ENCODE results near the gene SLC44A1.

The SLC44A1 gene

GRCh38 chr9:105218673-105219072 is 25.8 kb upstream of the SLC44A1 start:
- Histone ChIP-seq H3K27ac (ENCODE audit: insufficient read depth, low read depth, low read length, poor library complexity, severe bottlenecking) (no peak overlapping the region), H3K36me3 (ENCODE audit: control insufficient read depth, insufficient read depth, low read length) (no peaks in the 10 kb centered on the region), H3K4me3 (ENCODE audit: insufficient read depth, low read depth, low read length) (no peak overlapping the region), H3K27me3 (ENCODE audit: control insufficient read depth, insufficient read depth, low read length, poor library complexity, severe bottlenecking) (no peaks in the 10 kb centered on the region), H3K4me1 (ENCODE audit: control insufficient read depth, insufficient read depth, low read length) (no peaks in the 10 kb centered on the region), H3K9me3 (ENCODE audit: control insufficient read depth, low read length) (no peaks in the 10 kb centered on the region)
- WGBS, 2 experiments: 94 to 96% methylated on average over 5 of the region's 5 CpGs

- no peak overlapping the region for H3K27ac ChIP-seq (ENCODE audit: insufficient read depth, low read depth, low read length, poor library complexity, severe bottlenecking)
- H3K4me1 ChIP-seq (ENCODE audit: control insufficient read depth, insufficient read depth, low read length): no peaks in the 10 kb centered on the region
- 100% methylated on average over 1 of the region's 1 CpG for WGBS, 2 experiments
- no peaks in the 10 kb centered on the region for H3K9me3 ChIP-seq (ENCODE audit: control insufficient read depth, low read length)
- H3K36me3 ChIP-seq (ENCODE audit: control insufficient read depth, insufficient read depth, low read length): no peaks in the 10 kb centered on the region
- H3K4me3 ChIP-seq (ENCODE audit: insufficient read depth, low read depth, low read length): no peak overlapping the region
- no peaks in the 10 kb centered on the region for H3K27me3 ChIP-seq (ENCODE audit: control insufficient read depth, insufficient read depth, low read length, poor library complexity, severe bottlenecking)
Observed at GRCh38 chr9:105219291-105219805, 25.1 kb upstream of the SLC44A1 start.

- H3K27me3 ChIP-seq (ENCODE audit: control insufficient read depth, insufficient read depth, low read length, poor library complexity, severe bottlenecking): no peaks in the 10 kb centered on the region
- no peak overlapping the region for H3K4me3 ChIP-seq (ENCODE audit: insufficient read depth, low read depth, low read length)
- H3K9me3 ChIP-seq (ENCODE audit: control insufficient read depth, low read length): no peaks in the 10 kb centered on the region
- H3K4me1 ChIP-seq (ENCODE audit: control insufficient read depth, insufficient read depth, low read length): no peaks in the 10 kb centered on the region
- H3K36me3 ChIP-seq (ENCODE audit: control insufficient read depth, insufficient read depth, low read length): no peaks in the 10 kb centered on the region
- 88 to 97% methylated on average over 3 of the region's 3 CpGs for WGBS, 2 experiments
- H3K27ac ChIP-seq (ENCODE audit: insufficient read depth, low read depth, low read length, poor library complexity, severe bottlenecking): no peak overlapping the region
Observed at GRCh38 chr9:105220451-105220850, 24.0 kb upstream of the SLC44A1 start.

- WGBS, 2 experiments: 96 to 100% methylated on average over 2 of the region's 2 CpGs
- no peaks in the 10 kb centered on the region for H3K4me1 ChIP-seq (ENCODE audit: control insufficient read depth, insufficient read depth, low read length)
- H3K36me3 ChIP-seq (ENCODE audit: control insufficient read depth, insufficient read depth, low read length): no peaks in the 10 kb centered on the region
- H3K4me3 ChIP-seq (ENCODE audit: insufficient read depth, low read depth, low read length): no peak overlapping the region
- no peaks in the 10 kb centered on the region for H3K9me3 ChIP-seq (ENCODE audit: control insufficient read depth, low read length)
- no peak overlapping the region for H3K27ac ChIP-seq (ENCODE audit: insufficient read depth, low read depth, low read length, poor library complexity, severe bottlenecking)
- H3K27me3 ChIP-seq (ENCODE audit: control insufficient read depth, insufficient read depth, low read length, poor library complexity, severe bottlenecking): no peaks in the 10 kb centered on the region
Observed at GRCh38 chr9:105223544-105224140, 20.8 kb upstream of the SLC44A1 start.

- no peaks in the 10 kb centered on the region for H3K27me3 ChIP-seq (ENCODE audit: control insufficient read depth, insufficient read depth, low read length, poor library complexity, severe bottlenecking)
- no peak overlapping the region for H3K4me3 ChIP-seq (ENCODE audit: insufficient read depth, low read depth, low read length)
- H3K9me3 ChIP-seq (ENCODE audit: control insufficient read depth, low read length): no peaks in the 10 kb centered on the region
- H3K36me3 ChIP-seq (ENCODE audit: control insufficient read depth, insufficient read depth, low read length): no peaks in the 10 kb centered on the region
- H3K4me1 ChIP-seq (ENCODE audit: control insufficient read depth, insufficient read depth, low read length): no peaks in the 10 kb centered on the region
- no peak overlapping the region for H3K27ac ChIP-seq (ENCODE audit: insufficient read depth, low read depth, low read length, poor library complexity, severe bottlenecking)
Observed at GRCh38 chr9:105226055-105226454, 18.4 kb upstream of the SLC44A1 start.

- no peak overlapping the region for H3K4me3 ChIP-seq (ENCODE audit: insufficient read depth, low read depth, low read length)
- no peaks in the 10 kb centered on the region for H3K27me3 ChIP-seq (ENCODE audit: control insufficient read depth, insufficient read depth, low read length, poor library complexity, severe bottlenecking)
- no peaks in the 10 kb centered on the region for H3K36me3 ChIP-seq (ENCODE audit: control insufficient read depth, insufficient read depth, low read length)
- H3K27ac ChIP-seq (ENCODE audit: insufficient read depth, low read depth, low read length, poor library complexity, severe bottlenecking): no peak overlapping the region
- no peaks in the 10 kb centered on the region for H3K4me1 ChIP-seq (ENCODE audit: control insufficient read depth, insufficient read depth, low read length)
- H3K9me3 ChIP-seq (ENCODE audit: control insufficient read depth, low read length): no peaks in the 10 kb centered on the region
Observed at GRCh38 chr9:105232207-105232606, 12.2 kb upstream of the SLC44A1 start.

- Histone ChIP-seq H3K27me3 (ENCODE audit: control insufficient read depth, insufficient read depth, low read length, poor library complexity, severe bottlenecking) (no peaks in the 10 kb centered on the region), H3K27ac (ENCODE audit: insufficient read depth, low read depth, low read length, poor library complexity, severe bottlenecking) (no peak overlapping the region), H3K36me3 (ENCODE audit: control insufficient read depth, insufficient read depth, low read length) (no peaks in the 10 kb centered on the region), H3K4me3 (ENCODE audit: insufficient read depth, low read depth, low read length) (no peak overlapping the region), H3K9me3 (ENCODE audit: control insufficient read depth, low read length) (no peaks in the 10 kb centered on the region), H3K4me1 (ENCODE audit: control insufficient read depth, insufficient read depth, low read length) (no peaks in the 10 kb centered on the region)
Observed at GRCh38 chr9:105233873-105234272, 10.6 kb upstream of the SLC44A1 start.

GRCh38 chr9:105236261-105236660 is 8.2 kb upstream of the SLC44A1 start:
- no peak overlapping the region for H3K4me3 ChIP-seq (ENCODE audit: insufficient read depth, low read depth, low read length)
- 85 to 94% methylated on average over 1 of the region's 1 CpG for WGBS, 2 experiments
- peaks cover under 1% of the 10 kb centered on the region for H3K4me1 ChIP-seq (ENCODE audit: control insufficient read depth, insufficient read depth, low read length)
- no peaks in the 10 kb centered on the region for H3K27me3 ChIP-seq (ENCODE audit: control insufficient read depth, insufficient read depth, low read length, poor library complexity, severe bottlenecking)
- no peaks in the 10 kb centered on the region for H3K9me3 ChIP-seq (ENCODE audit: control insufficient read depth, low read length)
- H3K27ac ChIP-seq (ENCODE audit: insufficient read depth, low read depth, low read length, poor library complexity, severe bottlenecking): no peak overlapping the region
- no peaks in the 10 kb centered on the region for H3K36me3 ChIP-seq (ENCODE audit: control insufficient read depth, insufficient read depth, low read length)

GRCh38 chr9:105237246-105237645 is 7.2 kb upstream of the SLC44A1 start:
- H3K27ac ChIP-seq (ENCODE audit: insufficient read depth, low read depth, low read length, poor library complexity, severe bottlenecking): no peak overlapping the region
- H3K4me3 ChIP-seq (ENCODE audit: insufficient read depth, low read depth, low read length): no peak overlapping the region
- H3K27me3 ChIP-seq (ENCODE audit: control insufficient read depth, insufficient read depth, low read length, poor library complexity, severe bottlenecking): no peaks in the 10 kb centered on the region
- H3K9me3 ChIP-seq (ENCODE audit: control insufficient read depth, low read length): no peaks in the 10 kb centered on the region
- 91 to 94% methylated on average over 3 of the region's 3 CpGs for WGBS, 2 experiments
- no peaks in the 10 kb centered on the region for H3K36me3 ChIP-seq (ENCODE audit: control insufficient read depth, insufficient read depth, low read length)
- H3K4me1 ChIP-seq (ENCODE audit: control insufficient read depth, insufficient read depth, low read length): peaks cover 5% of the 10 kb centered on the region

- no peak overlapping the region for H3K27ac ChIP-seq (ENCODE audit: insufficient read depth, low read depth, low read length, poor library complexity, severe bottlenecking)
- no peaks in the 10 kb centered on the region for H3K27me3 ChIP-seq (ENCODE audit: control insufficient read depth, insufficient read depth, low read length, poor library complexity, severe bottlenecking)
- WGBS, 2 experiments: 93 to 98% methylated on average over 3 of the region's 3 CpGs
- peaks cover 5% of the 10 kb centered on the region for H3K4me1 ChIP-seq (ENCODE audit: control insufficient read depth, insufficient read depth, low read length)
- no peaks in the 10 kb centered on the region for H3K36me3 ChIP-seq (ENCODE audit: control insufficient read depth, insufficient read depth, low read length)
- no peak overlapping the region for H3K4me3 ChIP-seq (ENCODE audit: insufficient read depth, low read depth, low read length)
- no peaks in the 10 kb centered on the region for H3K9me3 ChIP-seq (ENCODE audit: control insufficient read depth, low read length)
Observed at GRCh38 chr9:105238302-105238701, 6.1 kb upstream of the SLC44A1 start.

Data from ectodermal cell (in vitro differentiated cells).